ENCODE measurements around the gene SRM. TPM values are rescaled to one million over a fixed set of nuclear protein-coding genes. Genes with fewer than 3 reads are reported as not detected.
"Not testable (repeated sequence)": the region's sequence is repeated elsewhere in the genome, so short reads cannot be mapped to it uniquely, and the experiment has no call there.

Gene SRM
- polyA plus RNA-seq, 1 experiment: 75.2 TPM

- CTCF ChIA-PET: interaction anchor here (0.6 kb wide), 1 partner anchor 1023 kb away, joined by 4 read pairs; no protein-coding TSS in a partner anchor
- TF ChIP-seq CTCF (IDR thresholded peaks at IDR 0.05; ENCODE audit: insufficient read depth, low read depth, low read length): no peak
- Histone ChIP-seq H3K36me3 (ENCODE audit: control insufficient read depth, insufficient read depth, low read length) (no peaks in the 10 kb centered on the region), H3K27me3 (ENCODE audit: control insufficient read depth, insufficient read depth, low read length) (no peaks in the 10 kb centered on the region), H3K4me3 (ENCODE audit: low read depth, low read length) (no peak overlapping the region)
- POLR2A ChIA-PET: no interaction called here
- DNase-seq (ENCODE audit: low read depth): no peak
Observed at GRCh38 chr1:11044086-11044848, 15.6 kb downstream of the SRM start.

- Histone ChIP-seq H3K27me3 (ENCODE audit: control insufficient read depth, insufficient read depth, low read length) (peaks cover 4% of the 10 kb centered on the region; the same call in 1 of the 2 replicates), H3K36me3 (ENCODE audit: control insufficient read depth, insufficient read depth, low read length) (no peaks in the 10 kb centered on the region), H3K4me3 (ENCODE audit: low read depth, low read length) (no peak overlapping the region)
- DNase-seq (ENCODE audit: low read depth): no peak
- CTCF ChIA-PET: interaction anchor here (0.6 kb wide), 2 partner anchors 667 to 1024 kb away, joined by 3 to 4 read pairs; no protein-coding TSS in a partner anchor
- POLR2A ChIA-PET: no interaction called here
- no peak for TF ChIP-seq CTCF (IDR thresholded peaks at IDR 0.05; ENCODE audit: insufficient read depth, low read depth, low read length)
Observed at GRCh38 chr1:11042995-11043874, 16.6 kb downstream of the SRM start.

- Histone ChIP-seq H3K4me3 (ENCODE audit: low read depth, low read length) (no peak overlapping the region), H3K36me3 (ENCODE audit: control insufficient read depth, insufficient read depth, low read length) (no peaks in the 10 kb centered on the region), H3K27me3 (ENCODE audit: control insufficient read depth, insufficient read depth, low read length) (peaks cover 4% of the 10 kb centered on the region; the same call in 1 of the 2 replicates)
- ChIA-PET CTCF (interaction anchor here (0.6 to 0.8 kb wide), 3 partner anchors 49 to 600 kb away, joined by 3 to 4 read pairs (median 3); no protein-coding TSS in a partner anchor), POLR2A (no interaction called here)
- no peak for DNase-seq (ENCODE audit: low read depth)
- TF ChIP-seq CTCF (IDR thresholded peaks at IDR 0.05; ENCODE audit: insufficient read depth, low read depth, low read length): no peak
Observed at GRCh38 chr1:11042065-11042464, 17.8 kb downstream of the SRM start.

- CTCF ChIA-PET: no interaction called here
- DNase-seq (ENCODE audit: low read depth): no peak
- Histone ChIP-seq H3K4me3 (ENCODE audit: low read depth, low read length) (no peak overlapping the region), H3K27me3 (ENCODE audit: control insufficient read depth, insufficient read depth, low read length) (peaks cover 4% of the 10 kb centered on the region; the same call in 1 of the 2 replicates), H3K36me3 (ENCODE audit: control insufficient read depth, insufficient read depth, low read length) (no peaks in the 10 kb centered on the region)
- no peak for TF ChIP-seq CTCF (IDR thresholded peaks at IDR 0.05; ENCODE audit: insufficient read depth, low read depth, low read length)
- POLR2A ChIA-PET: no interaction called here
Observed at GRCh38 chr1:11041048-11041447, 18.8 kb downstream of the SRM start.

- DNase-seq (ENCODE audit: low read depth); POLR2A ChIA-PET; H3K4me3 ChIP-seq (ENCODE audit: low read depth, low read length): not testable (repeated sequence)
Observed at GRCh38 chr1:11040105-11040429, 19.8 kb downstream of the SRM start.

More at GRCh38 chr1:11040105-11040429, 19.8 kb downstream of the SRM start:
- H3K36me3 ChIP-seq (ENCODE audit: control insufficient read depth, insufficient read depth, low read length); H3K27me3 ChIP-seq (ENCODE audit: control insufficient read depth, insufficient read depth, low read length): not testable (repeated sequence)
- CTCF ChIA-PET: interaction anchor here (0.8 kb wide), 1 partner anchor 605 kb away, joined by 3 read pairs; no protein-coding TSS in a partner anchor

All from BJ (cell line).